H1 (cell line): ENCODE measurements around the gene C17orf107. TPM values are rescaled to one million over a fixed set of nuclear protein-coding genes. Genes with fewer than 3 reads are reported as not detected.

Experiments
- CTCF ChIA-PET: fragments of 300-600 bp; sonication (Branson Sonifier 250); formaldehyde crosslinking; loops from one replicate; lab custom pipeline; 2021; ENCODE audit not compliant: partially characterized antibody; lab: Charles Lee
- POLR2A ChIA-PET: fragments of 300-600 bp; sonication (Branson Sonifier 250); formaldehyde crosslinking; loops from one replicate; lab custom pipeline; 2021; ENCODE audit warnings: inconsistent platforms; ENCODE audit not compliant: partially characterized antibody; lab: Charles Lee
- DNase-seq, 2 experiments: peaks; one replicate each; pipeline versions ENCODE4 v3.0.0 to v3.0.0-alpha.2; 2010 to 2022; ENCODE audit warnings: low spot score in 2 of 2, low read depth in 1 of 2, mixed read lengths in 1 of 2
- FAIRE-seq: peaks from 2 replicates; lab custom pipeline; 2011; peaks lifted over from hg19 to GRCh38; lab: Jason Lieb, UNC
- H2AFZ ChIP-seq: 2 replicates; pipeline ENCODE4 v1.8.1; 2012; ENCODE audit warnings: low read length, inconsistent platforms
- H2AK5ac ChIP-seq: 2 replicates; pipeline ENCODE4 v1.6.1; 2013; ENCODE audit warnings: low read depth, low read length
- H2BK120ac ChIP-seq: replicated peaks from 2 replicates; pipeline ENCODE3; 2013; ENCODE audit warnings: low read depth, low read length, inconsistent platforms
- H2BK12ac ChIP-seq: 2 replicates; pipeline ENCODE4 v1.6.1; 2013; ENCODE audit warnings: low read depth, low read length
- H2BK15ac ChIP-seq: 2 replicates; pipeline ENCODE4 v1.6.1; 2013; ENCODE audit warnings: low read length
- H2BK20ac ChIP-seq: 2 replicates; pipeline ENCODE4 v1.6.1; 2013; ENCODE audit warnings: low read length
- H2BK5ac ChIP-seq: 2 replicates; pipeline ENCODE4 v1.6.1; 2013; ENCODE audit warnings: low read depth, low read length
- H3K14ac ChIP-seq: 2 replicates; pipeline ENCODE4 v1.6.1; 2013; ENCODE audit warnings: inconsistent platforms; ENCODE audit not compliant: insufficient read length
- H3K18ac ChIP-seq: 2 replicates; pipeline ENCODE4 v1.6.1; 2013; ENCODE audit warnings: low read length; ENCODE audit errors: extremely low read depth
- H3K23ac ChIP-seq: 2 replicates; pipeline ENCODE4 v1.6.1; 2013; ENCODE audit warnings: inconsistent platforms; ENCODE audit not compliant: insufficient read length
- H3K23me2 ChIP-seq: 2 replicates; pipeline ENCODE4 v1.6.1; 2013; ENCODE audit warnings: low read depth, low read length
- H3K27ac ChIP-seq: 2 replicates; pipeline ENCODE4 v1.6.1; 2011; ENCODE audit warnings: low read depth, low read length, inconsistent platforms
- H3K27me3 ChIP-seq, 4 experiments: replicated peaks in 1 of 4; 1 replicate in 1 of 4; 2 replicates in 3 of 4; pipeline versions ENCODE4 v1.6.1 to v1.8.1; 2011 to 2013; ENCODE audit warnings: low read length in 3 of 4, mild to moderate bottlenecking in 3 of 4, inconsistent platforms in 2 of 4, mixed read lengths in 2 of 4, moderate library complexity in 1 of 4; ENCODE audit not compliant: control insufficient read depth in 3 of 4, insufficient read depth in 3 of 4; ENCODE audit errors: extremely low read depth in 1 of 4
- H3K36me3 ChIP-seq, 4 experiments: 2 replicates each; pipeline versions ENCODE4 v1.6.1 to v1.8.1; 2011 to 2013; ENCODE audit warnings: mild to moderate bottlenecking in 4 of 4, low read length in 3 of 4, moderate library complexity in 2 of 4, control low read depth in 1 of 4, inconsistent platforms in 1 of 4; ENCODE audit not compliant: insufficient read depth in 4 of 4, control insufficient read depth in 2 of 4
- H3K4ac ChIP-seq: replicated peaks from 2 replicates; pipeline ENCODE3; 2013; ENCODE audit warnings: low read length, low read depth, mixed read lengths, inconsistent platforms; ENCODE audit not compliant: insufficient read length
- H3K4me1 ChIP-seq, 4 experiments: replicated peaks in 1 of 4; 1 replicate in 1 of 4; 2 replicates in 3 of 4; pipeline versions ENCODE4 v1.6.1 to v1.8.1; 2011 to 2013; ENCODE audit warnings: low read length in 3 of 4, inconsistent platforms in 2 of 4, mixed read lengths in 1 of 4; ENCODE audit not compliant: insufficient read depth in 4 of 4, control insufficient read depth in 3 of 4
- H3K4me2 ChIP-seq, 2 experiments: 2 replicates each; pipeline versions ENCODE4 v1.6.1 to v1.8.1; 2011 to 2013; ENCODE audit warnings: low read depth in 2 of 2, low read length in 2 of 2, control low read depth in 1 of 2, inconsistent platforms in 1 of 2, mild to moderate bottlenecking in 1 of 2; ENCODE audit not compliant: insufficient read depth in 1 of 2
- H3K4me3 ChIP-seq, 4 experiments: fragments of 200-600, 300-600 bp in 1 of 4; sonication (generic), shearing (Covaris generic), sonication (Bioruptor Twin) in 1 of 4; 2 replicates each; pipeline versions ENCODE4 v1.5.1 to v1.8.1; 2011 to 2016; ENCODE audit warnings: low read length in 4 of 4, low read depth in 3 of 4, control low read depth in 2 of 4, inconsistent platforms in 2 of 4, mild to moderate bottlenecking in 2 of 4, mixed read lengths in 1 of 4, moderate library complexity in 1 of 4; ENCODE audit not compliant: insufficient read depth in 2 of 4; ENCODE audit errors: extremely low read depth in 1 of 4
- H3K56ac ChIP-seq: replicated peaks from 2 replicates; pipeline ENCODE3; 2013; ENCODE audit warnings: low read depth, mild to moderate bottlenecking, mixed read lengths, low read length, inconsistent platforms; ENCODE audit not compliant: insufficient read length
- H3K79me1 ChIP-seq: 2 replicates; pipeline ENCODE4 v1.6.1; 2013; ENCODE audit warnings: low read depth, low read length, control low read depth
- H3K79me2 ChIP-seq, 2 experiments: 2 replicates each; pipeline versions ENCODE4 v1.6.1 to v1.8.1; 2012 to 2013; ENCODE audit warnings: low read length in 2 of 2, mild to moderate bottlenecking in 2 of 2, inconsistent platforms in 1 of 2; ENCODE audit not compliant: insufficient read depth in 2 of 2, control insufficient read depth in 1 of 2
- H3K9ac ChIP-seq, 4 experiments: replicated peaks in 1 of 4; 1 replicate in 1 of 4; 2 replicates in 3 of 4; pipeline versions ENCODE4 v1.6.1 to v1.8.1; 2011 to 2013; ENCODE audit warnings: low read depth in 3 of 4, low read length in 3 of 4, control low read depth in 2 of 4, mild to moderate bottlenecking in 2 of 4, moderate library complexity in 2 of 4, inconsistent platforms in 1 of 4; ENCODE audit errors: extremely low read depth in 1 of 4
- H3K9me3 ChIP-seq, 2 experiments: 2 replicates each; pipeline versions ENCODE4 v1.6.1 to v1.8.1; 2012 to 2013; ENCODE audit warnings: mild to moderate bottlenecking in 2 of 2, moderate library complexity in 2 of 2, control low read depth in 1 of 2, inconsistent platforms in 1 of 2, low read depth in 1 of 2, low read length in 1 of 2, mixed read lengths in 1 of 2; ENCODE audit not compliant: insufficient read depth in 2 of 2
- H4K20me1 ChIP-seq, 2 experiments: replicated peaks in 1 of 2; 2 replicates each; pipeline versions ENCODE3 to v1.8.1; 2011 to 2013; ENCODE audit warnings: inconsistent platforms in 2 of 2, low read length in 2 of 2, mild to moderate bottlenecking in 1 of 2; ENCODE audit not compliant: insufficient read depth in 2 of 2, control insufficient read depth in 1 of 2
- H4K5ac ChIP-seq: 2 replicates; pipeline ENCODE4 v1.6.1; 2013; ENCODE audit warnings: low read length, low read depth, mixed read lengths, inconsistent platforms; ENCODE audit not compliant: insufficient read length
- H4K8ac ChIP-seq: 2 replicates; pipeline ENCODE4 v1.8.0; 2013; ENCODE audit warnings: mild to moderate bottlenecking, moderate library complexity, low read length, inconsistent platforms; ENCODE audit not compliant: insufficient read depth; ENCODE audit errors: extremely low read depth
- H4K91ac ChIP-seq: replicated peaks from 2 replicates; pipeline ENCODE3; 2013; ENCODE audit warnings: low read length, mixed read lengths, inconsistent platforms; ENCODE audit not compliant: insufficient read length
- ASH2L ChIP-seq: fragments of 200-600, 300-600 bp; sonication (generic); IDR thresholded peaks from one replicate; pipeline ENCODE4 v1.7.1; 2017; ENCODE audit warnings: low read length
- ATF2 ChIP-seq: IDR thresholded peaks from 2 replicates; pipeline ENCODE4 v1.6.1; 2012; ENCODE audit warnings: low read length, inconsistent platforms
- CHD1 ChIP-seq: IDR thresholded peaks from 2 replicates; pipeline ENCODE4 v1.6.1; 2012; ENCODE audit warnings: low read depth, low read length, improper control_type of control experiment
- CREB1 ChIP-seq: IDR thresholded peaks from 2 replicates; pipeline ENCODE4 v1.6.1; 2012; ENCODE audit warnings: inconsistent platforms
- EP300 ChIP-seq, 2 experiments: IDR thresholded peaks; 1 replicate in 1 of 2; 2 replicates in 1 of 2; pipeline ENCODE4 v1.6.1; 2011 to 2012; ENCODE audit warnings: low read depth in 2 of 2, low read length in 2 of 2, mild to moderate bottlenecking in 2 of 2, borderline replicate concordance in 1 of 2, inconsistent platforms in 1 of 2, moderate library complexity in 1 of 2
- HDAC2 ChIP-seq, 2 experiments: fragments of 300-600 bp in 1 of 2; sonication (generic) in 1 of 2; IDR thresholded peaks; 2 replicates each; pipeline ENCODE4 v1.6.1; 2011 to 2012; ENCODE audit warnings: low read depth in 2 of 2, low read length in 2 of 2, mild to moderate bottlenecking in 2 of 2, moderate library complexity in 2 of 2, borderline replicate concordance in 1 of 2, inconsistent platforms in 1 of 2
- HDAC6 ChIP-seq: IDR thresholded peaks from one replicate; pipeline ENCODE4 v1.7.1; 2012; ENCODE audit warnings: low read depth, mild to moderate bottlenecking, inconsistent platforms, low read length, moderate library complexity
- NRF1 ChIP-seq: IDR thresholded peaks from 2 replicates; pipeline ENCODE4 v1.6.1; 2011; ENCODE audit warnings: mild to moderate bottlenecking, low read depth, low read length, improper control_type of control experiment
- SIX5 ChIP-seq: IDR thresholded peaks from 2 replicates; pipeline ENCODE4 v1.6.1; 2011; ENCODE audit warnings: mild to moderate bottlenecking, low read depth, low read length
- SP4 ChIP-seq: IDR thresholded peaks from 2 replicates; pipeline ENCODE4 v1.6.1; 2012; ENCODE audit warnings: low read length, inconsistent platforms
- TCF12 ChIP-seq: IDR thresholded peaks from 2 replicates; pipeline ENCODE4 v1.6.1; 2011; ENCODE audit warnings: low read depth, mild to moderate bottlenecking, low read length
- WGBS, 2 experiments: shearing (Covaris generic) in 1 of 2; methylation state at CpG; one replicate each; pipeline versions ENCODE4 v1.1.6 to v1.1.7; 2013 to 2015; ENCODE audit warnings: low lambda C conversion rate in 2 of 2, mixed read lengths in 2 of 2, inconsistent platforms in 1 of 2, low coverage in 1 of 2, missing lambda C conversion rate in 1 of 2; ENCODE audit not compliant: insufficient replicate concordance in 2 of 2, insufficient coverage in 1 of 2, insufficient read length in 1 of 2; ENCODE audit errors: extremely low coverage in 1 of 2, missing lambda C conversion rate in 1 of 2; 5-methylcytosine and 5-hydroxymethylcytosine counted together
- polyA plus RNA-seq, 7 experiments: library from polyadenylated mRNA; depleted of rRNA in 3 of 7; stranded (reverse) in 5 of 7; unstranded in 2 of 7; fragments of >200 nt in 5 of 7; fragments of 200-250 nt in 2 of 7; gene quantifications; 1 replicate in 5 of 7; 2 replicates in 1 of 7; 4 replicates in 1 of 7; pipeline versions ENCODE4 v1.2.1 to v1.2.3, GENCODE V29; 2011 to 2013; ENCODE audit warnings: missing spikeins in 2 of 7, mixed read lengths in 2 of 7
- total RNA-seq: library from RNA; stranded (reverse); fragmentation: NEBNext Ultra II Directional; extraction: Animal tissue kit (Norgen Biotek cat#: 25700); gene quantifications from 2 replicates; pipeline ENCODE4 v1.2.1, GENCODE V29; 2021

The C17orf107 gene
- total and polyA plus RNA-seq, 2 of the 8 experiments (the other 6 are each of a cell fraction or from before 2014, with no cell fraction given): 0.39 to 0.45 TPM

GRCh38 chr17:4946312-4946976 lies 47.1 kb downstream of the C17orf107 start:
- peak overlapping the region; percentile 46 to 78 (median 63) for H3K9ac ChIP-seq
- peak overlapping the region; percentile 67 for H3K27ac ChIP-seq
- no peak overlapping the region for H3K56ac ChIP-seq
- H4K91ac ChIP-seq: no peak overlapping the region
- DNase-seq (no peak), FAIRE-seq (no peak)
- no peak overlapping the region for H3K4ac ChIP-seq
- H3K23ac ChIP-seq: no peak overlapping the region
- H3K27me3 ChIP-seq: no peaks in the 10 kb centered on the region
- peaks cover 8 to 42% (median 28%) of the 10 kb centered on the region in 4 experiments for H3K36me3 ChIP-seq
- H3K79me2 ChIP-seq: peaks cover 8 to 50% of the 10 kb centered on the region in 2 experiments
- ChIA-PET CTCF (interaction anchor here (0.7 to 1.5 kb wide), 3 partner anchors 11 to 37 kb away, joined by 3 to 5 read pairs (median 4); no protein-coding TSS in a partner anchor), POLR2A (interaction anchor here (1.0 to 32.4 kb wide), 18 partner anchors 1 to 242 kb away, joined by 3 to 987 read pairs (median 10); partner anchors contain the start of genes C17orf107, CAMTA2, ENO3 and GP1BA)
- no peak overlapping the region for H2BK20ac ChIP-seq
- no peak overlapping the region for H2AFZ ChIP-seq
- H3K9me3 ChIP-seq: no peaks in the 10 kb centered on the region
- H2AK5ac ChIP-seq: no peak overlapping the region
- WGBS, 2 experiments: 77% methylated on average over 16 of the region's 16 CpGs; no CpG with 5 or more reads in 1 of the 2 experiments
- H4K8ac ChIP-seq: no peak overlapping the region
- H3K4me2 ChIP-seq: peak overlapping the region; percentile 67 to 95
- H3K4me3 ChIP-seq: peak overlapping the region; percentile 73 to 97 (median 81)
- H3K4me1 ChIP-seq: peaks cover 4 to 12% (median 7%) of the 10 kb centered on the region in 4 experiments
- H2BK15ac ChIP-seq: no peak overlapping the region
- H3K18ac ChIP-seq: no peak overlapping the region
- H4K5ac ChIP-seq: no peak overlapping the region
- H2BK5ac ChIP-seq: no peak overlapping the region
- peaks cover 16 to 23% of the 10 kb centered on the region in 2 experiments for H4K20me1 ChIP-seq
- H3K14ac ChIP-seq: no peak overlapping the region
- H3K23me2 ChIP-seq: peaks cover 18% of the 10 kb centered on the region
- H2BK120ac ChIP-seq: no peak overlapping the region
- H3K79me1 ChIP-seq: peaks cover 2% of the 10 kb centered on the region; the same call in 1 of the 2 replicates
- no peak overlapping the region for H2BK12ac ChIP-seq
- no peak for TF ChIP-seq HDAC6
- TF ChIP-seq ASH2L: no peak
- TF ChIP-seq EP300 (IDR thresholded peaks at IDR 0.05; ENCODE audit: borderline replicate concordance in 1 of 2, low read depth in 2 of 2, low read length in 2 of 2): no peak
- 0 out of 2 replicates have a peak, but pooled peaks have one; percentile 14 for TF ChIP-seq ATF2
- no peak for TF ChIP-seq CHD1
- 0 out of 2 replicates have a peak, but pooled peaks have one; percentile 11 for TF ChIP-seq SP4
- TF ChIP-seq HDAC2 (IDR thresholded peaks at IDR 0.05; ENCODE audit: borderline replicate concordance in 1 of 2, low read depth in 2 of 2, low read length in 2 of 2): no peak
- TF ChIP-seq TCF12: no peak
- no peak; the same call in 1 of the 2 replicates for TF ChIP-seq SIX5
- TF ChIP-seq NRF1: no peak
- TF ChIP-seq CREB1: no peak
